ENCODE data around the gene KLHL3.

DNA sequence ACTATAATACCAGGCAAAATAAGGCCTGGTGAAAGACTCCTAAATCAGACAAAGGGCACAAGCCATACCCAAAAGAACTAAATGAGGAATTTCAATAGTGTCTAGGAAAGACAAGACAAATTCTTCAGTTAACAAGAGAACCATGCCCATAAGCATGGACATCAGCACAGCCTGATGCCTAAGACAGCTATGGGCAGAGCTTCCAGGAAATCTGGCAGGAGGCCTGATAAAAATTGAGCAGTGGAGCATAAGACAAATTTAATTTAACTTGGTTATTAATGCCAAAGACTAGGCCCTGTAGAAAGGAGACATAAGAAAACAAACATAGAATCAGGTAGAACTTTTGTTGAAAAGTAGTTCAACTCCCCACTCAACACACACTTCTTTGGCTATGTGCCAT, 17.3 kb downstream of the KLHL3 start:
- TF ChIP-seq, protein P1, sequence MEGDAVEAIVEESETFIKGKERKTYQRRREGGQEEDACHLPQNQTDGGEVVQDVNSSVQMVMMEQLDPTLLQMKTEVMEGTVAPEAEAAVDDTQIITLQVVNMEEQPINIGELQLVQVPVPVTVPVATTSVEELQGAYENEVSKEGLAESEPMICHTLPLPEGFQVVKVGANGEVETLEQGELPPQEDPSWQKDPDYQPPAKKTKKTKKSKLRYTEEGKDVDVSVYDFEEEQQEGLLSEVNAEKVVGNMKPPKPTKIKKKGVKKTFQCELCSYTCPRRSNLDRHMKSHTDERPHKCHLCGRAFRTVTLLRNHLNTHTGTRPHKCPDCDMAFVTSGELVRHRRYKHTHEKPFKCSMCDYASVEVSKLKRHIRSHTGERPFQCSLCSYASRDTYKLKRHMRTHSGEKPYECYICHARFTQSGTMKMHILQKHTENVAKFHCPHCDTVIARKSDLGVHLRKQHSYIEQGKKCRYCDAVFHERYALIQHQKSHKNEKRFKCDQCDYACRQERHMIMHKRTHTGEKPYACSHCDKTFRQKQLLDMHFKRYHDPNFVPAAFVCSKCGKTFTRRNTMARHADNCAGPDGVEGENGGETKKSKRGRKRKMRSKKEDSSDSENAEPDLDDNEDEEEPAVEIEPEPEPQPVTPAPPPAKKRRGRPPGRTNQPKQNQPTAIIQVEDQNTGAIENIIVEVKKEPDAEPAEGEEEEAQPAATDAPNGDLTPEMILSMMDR (IDR thresholded peaks at IDR 0.05; ENCODE audit: insufficient read depth, low read depth, low read length): no peak
- TF ChIP-seq EZH2 (IDR thresholded peaks at IDR 0.05; ENCODE audit: insufficient read depth, low read length): no peak

All from astrocyte (in vitro differentiated cells and primary cell).